Heart right ventricle (tissue), 16 donors: ENCODE measurements around the gene GASK1A. TPM values are rescaled to one million over a fixed set of nuclear protein-coding genes. Genes with fewer than 3 reads are reported as not detected.

Experiments
- ATAC-seq, 8 donors: fragments of 200-7000 bp; cut with Tn5 transposase; one replicate each; pipeline ENCODE4 v1.9.1; 2020; ENCODE audit warnings: mild to moderate bottlenecking in 8 of 8, moderate library complexity in 8 of 8, moderate number of reproducible peaks in 1 of 8
- DNase-seq, 2 donors: peaks; one replicate each; pipeline ENCODE4 v3.0.0-alpha.2; 2020
- H3K27ac ChIP-seq, 10 donors: fragments of 200-600 bp; sonication (generic) in 2 of 10; one replicate each; pipeline versions ENCODE4 v1.5.0 to v1.8.0; 2020 to 2022; ENCODE audit warnings: mild to moderate bottlenecking in 3 of 10
- H3K27me3 ChIP-seq, 7 donors: fragments of 200-600 bp; one replicate each; pipeline ENCODE4 v1.8.0; 2021 to 2022; ENCODE audit warnings: mild to moderate bottlenecking in 2 of 7
- H3K36me3 ChIP-seq, 9 donors: fragments of 200-600 bp; sonication (generic) in 1 of 9; one replicate each; pipeline versions ENCODE4 v1.5.0 to v1.8.0; 2020 to 2022; ENCODE audit warnings: mild to moderate bottlenecking in 2 of 9
- H3K4me1 ChIP-seq, 9 donors: fragments of 200-600 bp; sonication (generic) in 1 of 9; one replicate each; pipeline versions ENCODE4 v1.5.0 to v1.8.0; 2020 to 2022; ENCODE audit warnings: mild to moderate bottlenecking in 4 of 9
- H3K4me3 ChIP-seq, 10 donors: fragments of 200-600 bp; sonication (generic) in 2 of 10; one replicate each; pipeline versions ENCODE4 v1.5.0 to v1.8.0; 2020 to 2022; ENCODE audit warnings: mild to moderate bottlenecking in 7 of 10, moderate library complexity in 2 of 10
- H3K9me3 ChIP-seq, 11 donors: fragments of 200-600 bp in 10 of 11; sonication (generic) in 2 of 11; one replicate each; pipeline versions ENCODE4 v1.5.0 to v1.8.0; 2013 to 2022; ENCODE audit warnings: mild to moderate bottlenecking in 2 of 11, control low read depth in 1 of 11, moderate library complexity in 1 of 11
- WGBS, 2 donors: extraction: QIAGEN DNeasy Blood & Tissue Kit; methylation state at CpG; one replicate each; pipeline ENCODE4 v1.1.7; 2013; ENCODE audit warnings: inconsistent platforms in 1 of 2; 5-methylcytosine and 5-hydroxymethylcytosine counted together
- intact Hi-C, 10 donors: fragments of 100-400 bp; cut with DNase I; formaldehyde crosslinking; loops; one replicate each; pipeline versions ENCODE4 v1.11.1 to v1.14.2; 2022
- polyA plus RNA-seq, 2 donors: library from polyadenylated mRNA; stranded (reverse); fragments of 200-250 nt; gene quantifications; one replicate each; pipeline ENCODE4 v1.2.3, GENCODE V29; 2013
- total RNA-seq, 10 donors: library from RNA; stranded (reverse); fragmentation: NEBNext Ultra II Directional in 3 of 10; extraction: Animal tissue kit (Norgen Biotek cat#: 25700) in 3 of 10; gene quantifications; one replicate each; pipeline versions ENCODE4 v1.2.1 to v1.2.4, GENCODE V29; 2021 to 2023
- TF ChIP-seq, protein P1 (sequence below), 9 donors: fragments of 200-600 bp; sonication (generic) in 2 of 9; IDR thresholded peaks; one replicate each; pipeline versions ENCODE4 v1.5.0 to v1.8.0; 2021 to 2022; ENCODE audit warnings: antibody characterized with exemption in 9 of 9, mild to moderate bottlenecking in 5 of 9, moderate library complexity in 1 of 9
- donor health status: Arrhythmogenic right ventricular cardiomyopathy.
- donor health status: ischemic (EF 13 %, LVEDD 7.1; RV severe dilation, severe dysfunction).
- donor health status: healthy with polysubstance abuse.
- donor health status: DM: no; HTN: yes; CAD: no.
- donor health status: DM: no; HTN: no; CAD: no.
- donor health status: ischemic (EF 25% LVEDD 6.9; RV normal size, moderate dysfunction).
- donor health status: ischemic (EF 25% LVEDD 5.7; RV mildly dilated, moderate dysfunction).
- donor health status: healthy.
- donor health status: DM: yes; HTN: yes; CAD: no.
- donor health status: Ischemic cardiomyopathy.
- donor health status: ischemic (EF 35%, LVEDD 5.7; RV mildly dilated, moderate dysfunction).
- donor health status: nonischemic (EF 11% LVEDD 7.7; RV severe dilation, severe dysfunction).
- donor health status: DM: yes; HTN: yes; CAD: no.
- donor health status: PGD.
- donor health status: ischemic (EF 29% LVEDD 5.4; RV normal size, mild dysfunction).
- donor health status: nonischemic (EF 23%, LVEDD 6.1; RV moderate dilation, normal function).

GASK1A gene
- total and polyA plus RNA-seq, 12 donors, result 0.28 to 1.5 (median 0.58) TPM

DNA sequence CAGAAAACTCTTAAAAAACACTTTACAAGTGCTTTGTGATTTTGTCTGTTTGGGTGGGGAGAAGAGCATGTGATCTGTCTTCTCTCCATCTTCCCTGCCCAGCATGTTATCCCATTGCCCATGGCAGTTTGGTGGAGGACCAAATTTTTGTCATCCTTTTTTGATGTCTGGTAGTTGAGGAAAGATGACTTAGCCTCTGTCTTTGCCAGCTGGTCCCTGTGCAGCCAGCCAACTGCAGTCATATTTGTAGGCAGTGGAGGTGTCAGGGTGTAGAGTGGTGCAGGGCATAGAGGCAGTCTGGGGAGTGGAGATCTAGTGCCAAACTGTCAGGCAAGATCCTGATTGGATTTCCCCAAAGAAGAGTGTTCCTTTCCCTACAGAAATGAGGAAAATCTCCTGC is 40.7 kb downstream of the GASK1A start:
- no peaks in the 10 kb centered on the region for H3K36me3 ChIP-seq
- TF ChIP-seq, protein P1, sequence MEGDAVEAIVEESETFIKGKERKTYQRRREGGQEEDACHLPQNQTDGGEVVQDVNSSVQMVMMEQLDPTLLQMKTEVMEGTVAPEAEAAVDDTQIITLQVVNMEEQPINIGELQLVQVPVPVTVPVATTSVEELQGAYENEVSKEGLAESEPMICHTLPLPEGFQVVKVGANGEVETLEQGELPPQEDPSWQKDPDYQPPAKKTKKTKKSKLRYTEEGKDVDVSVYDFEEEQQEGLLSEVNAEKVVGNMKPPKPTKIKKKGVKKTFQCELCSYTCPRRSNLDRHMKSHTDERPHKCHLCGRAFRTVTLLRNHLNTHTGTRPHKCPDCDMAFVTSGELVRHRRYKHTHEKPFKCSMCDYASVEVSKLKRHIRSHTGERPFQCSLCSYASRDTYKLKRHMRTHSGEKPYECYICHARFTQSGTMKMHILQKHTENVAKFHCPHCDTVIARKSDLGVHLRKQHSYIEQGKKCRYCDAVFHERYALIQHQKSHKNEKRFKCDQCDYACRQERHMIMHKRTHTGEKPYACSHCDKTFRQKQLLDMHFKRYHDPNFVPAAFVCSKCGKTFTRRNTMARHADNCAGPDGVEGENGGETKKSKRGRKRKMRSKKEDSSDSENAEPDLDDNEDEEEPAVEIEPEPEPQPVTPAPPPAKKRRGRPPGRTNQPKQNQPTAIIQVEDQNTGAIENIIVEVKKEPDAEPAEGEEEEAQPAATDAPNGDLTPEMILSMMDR (IDR thresholded peaks at IDR 0.05), result no peak
- ATAC-seq (no peak), DNase-seq (no peak)
- intact Hi-C loops, result no loop called here
- H3K9me3 ChIP-seq, result peaks cover 0 to 31% (median 0%) of the 10 kb centered on the region in 11 donors
- H3K27me3 ChIP-seq, result no peaks in the 10 kb centered on the region
- no peak overlapping the region for H3K4me3 ChIP-seq
- no peak overlapping the region for H3K27ac ChIP-seq
- peaks cover 0 to 15% (median 0%) of the 10 kb centered on the region in 9 donors for H3K4me1 ChIP-seq

DNA sequence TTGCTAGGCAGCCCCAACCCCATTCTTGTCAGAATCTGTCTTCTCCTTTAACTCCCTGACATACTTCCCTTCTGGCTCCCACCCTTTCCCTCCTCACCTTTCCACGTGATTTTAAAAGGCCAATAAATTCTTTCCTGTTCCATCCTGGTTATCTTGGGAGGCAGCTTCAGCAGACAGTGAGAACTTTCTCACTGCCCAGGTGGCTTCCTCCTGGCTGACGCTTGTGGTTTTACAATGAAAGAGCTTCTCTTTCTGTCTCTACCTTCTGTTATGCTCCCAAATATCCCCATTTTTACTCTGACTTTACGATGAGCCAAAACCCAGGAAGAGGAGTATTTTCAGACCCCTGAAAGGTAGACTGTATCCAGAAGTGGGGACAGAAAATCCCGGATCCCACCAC is 42.1 kb downstream of the GASK1A start:
- 59 to 69% methylated on average over 4 of the region's 4 CpGs for WGBS, 2 donors
- Histone ChIP-seq H3K9me3 (peaks cover 0 to 17% (median 0%) of the 10 kb centered on the region in 11 donors), H3K4me3 (no peak overlapping the region), H3K27me3 (no peaks in the 10 kb centered on the region), H3K4me1 (peaks cover 0 to 15% (median 0%) of the 10 kb centered on the region in 9 donors), H3K27ac (no peak overlapping the region), H3K36me3 (no peaks in the 10 kb centered on the region)
- intact Hi-C loops, result no loop called here
- ATAC-seq (no peak), DNase-seq (no peak)
- TF ChIP-seq, protein P1 (IDR thresholded peaks at IDR 0.05), result no peak

DNA sequence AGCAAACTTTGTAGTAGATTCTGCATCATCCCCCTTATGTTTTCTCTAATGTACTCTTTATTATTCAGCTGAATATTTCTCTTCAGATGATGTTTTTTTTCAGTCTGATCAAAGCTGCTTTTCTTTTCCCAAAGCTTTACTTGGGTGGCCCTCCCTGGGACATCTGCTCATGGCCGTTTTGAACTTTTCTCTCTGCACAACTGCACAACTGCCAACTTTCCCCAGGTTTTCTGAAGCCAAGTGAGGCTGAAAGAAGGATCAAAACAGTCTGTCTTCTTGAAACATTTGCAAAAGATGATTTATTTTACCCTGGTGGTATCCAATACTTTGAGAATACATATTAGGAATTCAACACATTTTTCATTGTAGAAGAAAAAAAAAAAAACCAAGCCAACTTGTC is 43.0 kb downstream of the GASK1A start:
- peaks cover 0 to 15% (median 0%) of the 10 kb centered on the region in 9 donors for H3K4me1 ChIP-seq
- 63 to 70% methylated on average over 1 of the region's 1 CpG for WGBS, 2 donors
- H3K4me3 ChIP-seq, result no peak overlapping the region
- no peak overlapping the region for H3K27ac ChIP-seq
- DNase-seq (no peak), ATAC-seq (no peak)
- TF ChIP-seq, protein P1 (IDR thresholded peaks at IDR 0.05), result no peak
- H3K9me3 ChIP-seq, result peaks cover 0 to 8% (median 0%) of the 10 kb centered on the region in 11 donors
- H3K36me3 ChIP-seq, result no peaks in the 10 kb centered on the region
- intact Hi-C loops, result no loop called here
- no peaks in the 10 kb centered on the region for H3K27me3 ChIP-seq

DNA sequence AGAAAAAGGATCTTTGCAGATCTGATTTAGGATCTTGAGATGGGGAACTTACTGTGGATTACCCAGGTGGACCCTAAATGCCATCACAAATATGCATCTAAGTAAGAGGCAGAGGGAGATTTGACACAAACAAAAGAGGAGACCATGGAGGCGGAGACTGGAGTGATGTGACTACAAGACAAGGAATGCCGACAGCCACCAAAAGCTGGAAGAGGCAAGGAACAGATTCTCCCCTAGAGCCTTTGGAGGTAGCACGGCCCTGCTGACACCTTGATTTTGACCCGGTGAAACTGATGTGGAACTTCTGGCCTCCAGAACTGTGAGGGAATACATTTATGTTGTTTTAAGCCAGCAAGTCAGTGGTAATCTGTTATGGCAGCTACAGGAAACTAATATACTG is 44.0 kb downstream of the GASK1A start:
- intact Hi-C loops, result no loop called here
- DNase-seq, result no peak
- ATAC-seq, result no peak
- no peak overlapping the region for H3K4me3 ChIP-seq
- peak overlapping the region in 1 of 10 donors; percentile 63 for H3K27ac ChIP-seq
- H3K36me3 ChIP-seq, result no peaks in the 10 kb centered on the region
- H3K9me3 ChIP-seq, result no peaks in the 10 kb centered on the region
- no peaks in the 10 kb centered on the region for H3K27me3 ChIP-seq
- 89 to 92% methylated on average over 4 of the region's 4 CpGs for WGBS, 2 donors
- H3K4me1 ChIP-seq, result peaks cover 0 to 15% (median 0%) of the 10 kb centered on the region in 9 donors
- TF ChIP-seq, protein P1 (IDR thresholded peaks at IDR 0.05), result no peak
